Stimulated activated naive CD8-positive, alpha-beta T cell treated with anti-CD3 and anti-CD28 coated beads, Interleukin-15, Interleukin-2, amounts not matched to agents 100 ng/mL and 50 ng/mL, for 24 hours (primary cell): ENCODE data around the gene MPHOSPH8.

Experiments used
- H3K27ac Mint-ChIP-seq: one replicate; pipeline ENCODE4 v1.8.0; 2021; ENCODE audit warnings: mild to moderate bottlenecking, mixed read lengths
- H3K27me3 Mint-ChIP-seq: one replicate; pipeline ENCODE4 v1.8.0; 2021; ENCODE audit warnings: mixed read lengths
- H3K36me3 Mint-ChIP-seq: one replicate; pipeline ENCODE4 v1.8.0; 2021; ENCODE audit warnings: low read depth, mixed read lengths
- H3K4me1 Mint-ChIP-seq: one replicate; pipeline ENCODE4 v1.8.0; 2021; ENCODE audit warnings: low read depth, mixed read lengths
- H3K4me3 Mint-ChIP-seq: one replicate; pipeline ENCODE4 v1.8.0; 2021; ENCODE audit warnings: mild to moderate bottlenecking, mixed read lengths
- H3K9me3 Mint-ChIP-seq: one replicate; pipeline ENCODE4 v1.8.0; 2021; ENCODE audit warnings: mixed read lengths

The MPHOSPH8 gene

DNA sequence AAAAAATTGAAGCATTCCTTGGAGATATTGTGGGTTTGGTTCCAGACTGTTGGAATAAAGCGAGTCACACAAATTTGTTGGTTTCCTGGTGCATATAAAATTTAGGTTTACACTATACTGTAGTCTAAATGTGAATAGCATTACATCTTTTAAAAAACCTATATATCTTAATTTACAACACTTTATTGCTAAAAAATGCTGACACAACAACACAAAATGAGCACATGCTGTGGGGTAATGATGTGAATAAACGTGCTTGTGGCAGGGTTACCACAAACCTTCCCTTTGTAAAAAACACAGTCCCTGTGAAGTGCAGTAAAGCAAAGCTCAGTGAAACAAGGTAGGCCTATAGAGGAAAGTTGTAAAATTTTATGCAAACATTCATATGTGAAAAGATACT lies 27.7 kb downstream of the MPHOSPH8 start:
- no peak overlapping the region for H3K27ac Mint-ChIP-seq
- H3K27me3 Mint-ChIP-seq = no peaks in the 10 kb centered on the region

GRCh38 chr13:19661561-19661960 lies 28.1 kb downstream of the MPHOSPH8 start:
- Mint-ChIP-seq H3K4me1 (no peaks in the 10 kb centered on the region), H3K36me3 (peaks cover 63% of the 10 kb centered on the region), H3K27me3 (no peaks in the 10 kb centered on the region), H3K27ac (no peak overlapping the region), H3K4me3 (no peak overlapping the region), H3K9me3 (peaks cover 3% of the 10 kb centered on the region)

More for the DNA sequence above, 27.7 kb downstream of the MPHOSPH8 start:
- peaks cover 59% of the 10 kb centered on the region for H3K36me3 Mint-ChIP-seq
- H3K4me3 Mint-ChIP-seq = no peak overlapping the region
- H3K4me1 Mint-ChIP-seq = no peaks in the 10 kb centered on the region
- H3K9me3 Mint-ChIP-seq = peaks cover 3% of the 10 kb centered on the region

GRCh38 chr13:19663416-19663979 lies 30.0 kb downstream of the MPHOSPH8 start:
- Mint-ChIP-seq H3K4me3 (no peak overlapping the region), H3K27ac (no peak overlapping the region), H3K4me1 (no peaks in the 10 kb centered on the region), H3K9me3 (peaks cover 3% of the 10 kb centered on the region), H3K36me3 (peaks cover 71% of the 10 kb centered on the region), H3K27me3 (no peaks in the 10 kb centered on the region)

DNA sequence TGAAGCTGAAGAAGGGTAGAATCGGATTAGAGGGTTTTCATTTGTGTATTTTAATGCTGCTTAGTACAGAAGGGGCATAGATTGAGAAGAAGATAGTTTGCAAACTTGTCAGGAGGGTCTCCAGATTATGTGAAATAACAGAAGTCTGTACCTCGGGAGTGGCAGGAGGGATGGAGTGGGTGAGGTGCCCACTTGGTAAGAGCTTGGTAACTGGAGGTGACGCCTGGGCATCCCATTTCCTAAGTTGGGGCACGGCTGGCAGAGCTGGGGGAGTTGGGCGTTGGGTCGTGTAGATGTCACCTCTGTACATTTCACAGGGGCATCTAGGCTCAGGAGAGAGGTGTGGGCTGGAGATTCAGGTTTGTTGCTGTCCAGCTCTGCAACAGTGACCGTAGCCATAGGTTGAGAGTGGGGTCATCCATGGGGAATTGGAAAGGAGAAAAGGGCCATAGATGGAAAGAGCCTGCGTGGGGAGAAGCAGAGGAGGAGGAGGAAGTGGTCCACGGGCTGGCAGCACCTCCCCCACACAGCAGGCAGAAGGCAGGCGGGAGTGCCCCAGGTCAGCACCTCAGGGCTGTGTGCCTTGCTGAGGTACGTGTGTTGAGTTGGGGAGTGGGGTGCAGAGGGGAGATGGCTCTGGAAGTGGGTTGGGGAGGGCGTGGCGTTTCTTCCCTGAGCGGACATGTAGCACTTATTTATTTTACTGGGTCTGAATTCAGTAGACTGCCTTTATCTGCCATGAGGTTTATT lies 31.2 kb downstream of the MPHOSPH8 start:
- H3K4me1 Mint-ChIP-seq = no peaks in the 10 kb centered on the region
- no peak overlapping the region for H3K4me3 Mint-ChIP-seq
- peaks cover 70% of the 10 kb centered on the region for H3K36me3 Mint-ChIP-seq
- no peaks in the 10 kb centered on the region for H3K27me3 Mint-ChIP-seq
- H3K9me3 Mint-ChIP-seq = no peaks in the 10 kb centered on the region
- peak overlapping the region; percentile 69 for H3K27ac Mint-ChIP-seq

- H3K27ac Mint-ChIP-seq = peak overlapping the region; percentile 8
- H3K36me3 Mint-ChIP-seq = peaks cover 74% of the 10 kb centered on the region
- no peak overlapping the region for H3K4me3 Mint-ChIP-seq
- no peaks in the 10 kb centered on the region for H3K9me3 Mint-ChIP-seq
- H3K27me3 Mint-ChIP-seq = no peaks in the 10 kb centered on the region
- peaks cover 4% of the 10 kb centered on the region for H3K4me1 Mint-ChIP-seq
Observed at GRCh38 chr13:19665427-19665859, 32.0 kb downstream of the MPHOSPH8 start.

GRCh38 chr13:19668778-19669177 lies 35.3 kb downstream of the MPHOSPH8 start:
- Mint-ChIP-seq H3K4me1 (peaks cover 4% of the 10 kb centered on the region), H3K27ac (no peak overlapping the region), H3K36me3 (peaks cover 81% of the 10 kb centered on the region)

DNA sequence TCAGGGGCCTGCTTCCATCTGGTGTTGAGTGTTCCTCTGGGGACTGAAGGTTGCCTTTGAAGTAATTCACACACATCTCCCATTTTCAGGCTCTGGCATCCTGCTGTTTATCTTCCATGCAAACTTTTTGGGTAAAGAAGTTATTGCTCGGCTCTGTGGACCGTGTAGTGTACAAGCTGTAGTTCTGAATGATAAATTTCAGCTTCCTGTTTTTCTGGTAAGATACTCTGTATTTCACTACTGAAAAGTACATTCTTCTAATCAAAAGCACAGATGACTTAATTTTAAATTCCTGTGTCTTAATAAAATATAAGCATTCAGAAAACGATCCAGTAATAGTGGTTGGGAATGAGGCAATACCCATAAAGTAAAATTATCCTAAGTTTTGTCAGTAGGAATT lies 36.7 kb downstream of the MPHOSPH8 start:
- peaks cover 4% of the 10 kb centered on the region for H3K4me1 Mint-ChIP-seq
- peaks cover 79% of the 10 kb centered on the region for H3K36me3 Mint-ChIP-seq
- H3K4me3 Mint-ChIP-seq = no peak overlapping the region
- no peaks in the 10 kb centered on the region for H3K9me3 Mint-ChIP-seq
- no peaks in the 10 kb centered on the region for H3K27me3 Mint-ChIP-seq
- H3K27ac Mint-ChIP-seq = no peak overlapping the region

More at GRCh38 chr13:19668778-19669177, 35.3 kb downstream of the MPHOSPH8 start:
- no peaks in the 10 kb centered on the region for H3K27me3 Mint-ChIP-seq
- H3K4me3 Mint-ChIP-seq = no peak overlapping the region
- H3K9me3 Mint-ChIP-seq = no peaks in the 10 kb centered on the region

DNA sequence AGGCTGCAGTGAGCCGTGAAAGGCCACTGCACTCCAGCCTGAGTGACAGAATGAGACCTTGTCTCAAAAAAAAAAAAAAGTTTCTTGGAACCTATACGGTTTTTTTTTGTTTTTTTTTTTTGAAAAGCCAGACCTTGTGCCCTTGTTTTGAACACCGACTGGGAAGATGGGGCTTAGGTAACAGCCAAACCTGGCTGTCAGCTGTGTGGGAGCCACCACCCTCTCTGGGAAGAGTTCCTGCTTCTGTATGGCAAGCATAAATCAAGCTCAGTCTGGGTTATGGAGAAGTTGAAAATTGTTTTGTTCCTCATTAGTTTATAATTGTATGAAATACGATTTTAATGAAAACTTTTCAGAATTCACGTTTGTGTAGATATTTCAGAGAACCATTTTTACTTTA lies 39.5 kb downstream of the MPHOSPH8 start:
- Mint-ChIP-seq H3K36me3 (peaks cover 81% of the 10 kb centered on the region), H3K4me3 (no peak overlapping the region)

GRCh38 chr13:19673473-19674430 lies 40.3 kb downstream of the MPHOSPH8 start:
- Mint-ChIP-seq H3K36me3 (peaks cover 80% of the 10 kb centered on the region), H3K9me3 (no peaks in the 10 kb centered on the region), H3K4me3 (no peak overlapping the region), H3K4me1 (peaks cover 12% of the 10 kb centered on the region), H3K27ac (peak overlapping the region; percentile 10), H3K27me3 (no peaks in the 10 kb centered on the region)

More for the DNA sequence above, 39.5 kb downstream of the MPHOSPH8 start:
- H3K27me3 Mint-ChIP-seq = no peaks in the 10 kb centered on the region
- H3K9me3 Mint-ChIP-seq = no peaks in the 10 kb centered on the region
- peak overlapping the region; percentile 10 for H3K27ac Mint-ChIP-seq
- peaks cover 10% of the 10 kb centered on the region for H3K4me1 Mint-ChIP-seq

DNA sequence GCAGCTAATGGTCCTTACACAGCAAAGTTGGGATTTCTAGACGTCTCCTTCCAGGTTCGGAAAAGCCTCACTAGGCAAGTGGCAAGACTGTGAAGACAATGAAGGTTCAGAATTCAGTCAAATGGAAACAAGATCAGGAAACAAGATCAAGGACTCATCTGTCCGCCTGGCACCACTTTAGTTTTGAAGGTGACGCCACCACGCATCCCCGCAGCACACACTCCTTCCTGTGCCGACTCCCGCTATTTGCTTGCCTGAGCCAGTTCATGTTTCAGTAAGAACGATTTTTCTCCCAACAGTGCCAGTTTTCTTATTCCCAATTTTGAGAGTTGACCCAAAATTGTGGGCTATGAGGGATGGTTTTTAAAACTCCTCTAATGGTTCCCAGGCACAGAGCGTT lies 41.4 kb downstream of the MPHOSPH8 start:
- Mint-ChIP-seq H3K4me1 (peaks cover 12% of the 10 kb centered on the region), H3K27ac (peak overlapping the region; percentile 10), H3K27me3 (no peaks in the 10 kb centered on the region), H3K36me3 (peaks cover 72% of the 10 kb centered on the region), H3K9me3 (no peaks in the 10 kb centered on the region), H3K4me3 (no peak overlapping the region)

DNA sequence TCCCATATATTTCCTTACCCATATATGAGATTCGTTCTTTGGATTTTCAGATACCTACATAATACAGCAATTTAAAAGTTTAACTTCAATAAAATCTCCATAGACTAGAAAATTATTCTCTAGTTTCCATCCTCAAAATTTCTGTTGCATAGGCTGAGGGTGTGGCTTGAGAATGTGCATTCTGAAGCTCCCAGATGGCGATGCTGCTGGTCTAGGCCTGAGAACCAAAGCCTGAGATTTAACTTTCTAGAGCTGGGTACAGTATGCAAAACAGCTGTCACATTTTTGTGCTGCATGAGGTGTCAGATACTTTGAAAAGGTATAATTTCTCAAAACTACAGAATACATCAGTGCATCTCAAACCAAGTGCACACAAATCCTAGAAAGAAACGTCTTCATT lies 42.7 kb downstream of the MPHOSPH8 start:
- no peaks in the 10 kb centered on the region for H3K9me3 Mint-ChIP-seq
- H3K27me3 Mint-ChIP-seq = no peaks in the 10 kb centered on the region
- H3K4me3 Mint-ChIP-seq = no peak overlapping the region
- peak overlapping the region; percentile 43 for H3K27ac Mint-ChIP-seq
- peaks cover 61% of the 10 kb centered on the region for H3K36me3 Mint-ChIP-seq
- H3K4me1 Mint-ChIP-seq = peaks cover 8% of the 10 kb centered on the region

GRCh38 chr13:19680751-19681150 lies 47.3 kb downstream of the MPHOSPH8 start:
- Mint-ChIP-seq H3K4me1 (peaks cover 27% of the 10 kb centered on the region), H3K27me3 (no peaks in the 10 kb centered on the region), H3K36me3 (peaks cover 34% of the 10 kb centered on the region), H3K4me3 (no peak overlapping the region), H3K27ac (no peak overlapping the region), H3K9me3 (no peaks in the 10 kb centered on the region)

DNA sequence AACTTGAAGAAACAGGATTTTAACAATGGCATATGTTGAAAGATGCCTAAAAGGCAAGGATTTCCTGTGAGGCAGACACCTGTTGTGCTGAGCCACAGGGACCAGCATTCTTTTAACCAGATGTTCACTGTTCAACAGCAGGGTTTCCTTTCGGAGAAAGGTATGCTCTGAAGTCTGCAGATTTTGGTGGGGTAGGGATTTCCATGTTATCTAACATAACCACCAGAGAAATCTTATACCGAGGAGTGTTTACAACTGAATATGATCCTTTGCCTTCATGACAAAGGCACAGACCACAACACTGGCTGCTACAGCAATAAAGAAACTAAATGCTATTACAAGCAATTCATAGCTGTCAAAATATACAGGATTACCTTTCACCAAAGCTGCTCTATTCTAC lies 48.1 kb downstream of the MPHOSPH8 start:
- peaks cover 27% of the 10 kb centered on the region for H3K4me1 Mint-ChIP-seq
- no peak overlapping the region for H3K4me3 Mint-ChIP-seq
- H3K9me3 Mint-ChIP-seq = no peaks in the 10 kb centered on the region
- H3K36me3 Mint-ChIP-seq = peaks cover 26% of the 10 kb centered on the region
- H3K27ac Mint-ChIP-seq = no peak overlapping the region
- H3K27me3 Mint-ChIP-seq = no peaks in the 10 kb centered on the region

- H3K4me1 Mint-ChIP-seq = peaks cover 19% of the 10 kb centered on the region
- peaks cover 9% of the 10 kb centered on the region for H3K36me3 Mint-ChIP-seq
- no peaks in the 10 kb centered on the region for H3K27me3 Mint-ChIP-seq
- H3K9me3 Mint-ChIP-seq = no peaks in the 10 kb centered on the region
- H3K27ac Mint-ChIP-seq = no peak overlapping the region
- no peak overlapping the region for H3K4me3 Mint-ChIP-seq
Observed at GRCh38 chr13:19685034-19685433, 51.6 kb downstream of the MPHOSPH8 start.

GRCh38 chr13:19685437-19685836 lies 52.0 kb downstream of the MPHOSPH8 start:
- Mint-ChIP-seq H3K4me3 (no peak overlapping the region), H3K4me1 (peaks cover 19% of the 10 kb centered on the region)

More at GRCh38 chr13:19685437-19685836, 52.0 kb downstream of the MPHOSPH8 start:
- no peaks in the 10 kb centered on the region for H3K9me3 Mint-ChIP-seq
- no peaks in the 10 kb centered on the region for H3K27me3 Mint-ChIP-seq
- peaks cover 9% of the 10 kb centered on the region for H3K36me3 Mint-ChIP-seq
- H3K27ac Mint-ChIP-seq = no peak overlapping the region
